OCI-LY7 (cell line): ENCODE results near the gene ASXL1. TPM values are rescaled to one million over a fixed set of nuclear protein-coding genes. Genes with fewer than 3 reads are reported as not detected.

Source experiments
- BruUV-seq: library from RNA; stranded (reverse); fragments of 400-500 nt; replicated peaks from 2 replicates; lab custom pipeline; 2021; lab: Mats Ljungman, UMichigan
- CTCF ChIA-PET: fragments of 300-600 bp; sonication (Branson Sonifier 250); formaldehyde crosslinking; loops from one replicate; lab custom pipeline; 2022; ENCODE audit warnings: antibody characterized with exemption; ENCODE audit not compliant: unreplicated experiment; lab: Charles Lee
- POLR2A ChIA-PET: fragments of 300-600 bp; sonication (Branson Sonifier 250); formaldehyde crosslinking; loops from one replicate; lab custom pipeline; 2022; ENCODE audit warnings: antibody characterized with exemption; lab: Charles Lee
- DNase-seq: peaks from one replicate; pipeline ENCODE4 v3.0.0-alpha.2; 2015; ENCODE audit warnings: low spot score
- H2AFZ ChIP-seq: fragments of 200-600 bp; sonication (generic), shearing (Covaris generic); 2 replicates; pipeline ENCODE4 v1.6.1; 2014; ENCODE audit warnings: mild to moderate bottlenecking, antibody characterized with exemption, low read length, moderate library complexity
- H3K27ac ChIP-seq: fragments of 200-600 bp; sonication (generic); 2 replicates; pipeline ENCODE4 v1.5.1; 2014; ENCODE audit warnings: mixed run types, low read depth, mild to moderate bottlenecking, moderate library complexity, low read length, inconsistent platforms; ENCODE audit not compliant: poor library complexity, severe bottlenecking
- H3K36me3 ChIP-seq: fragments of 200-600 bp; sonication (generic); 2 replicates; pipeline ENCODE4 v1.6.1; 2014; ENCODE audit warnings: mild to moderate bottlenecking, antibody characterized with exemption, low read length, moderate library complexity, mixed read lengths; ENCODE audit not compliant: insufficient read depth
- H3K4me1 ChIP-seq: fragments of 200-600 bp; sonication (generic); 2 replicates; pipeline ENCODE4 v1.5.1; 2014; ENCODE audit warnings: mild to moderate bottlenecking, low read length; ENCODE audit not compliant: insufficient read depth, poor library complexity, severe bottlenecking
- H3K4me2 ChIP-seq: fragments of 200-600 bp; sonication (generic); 2 replicates; pipeline ENCODE4 v1.6.1; 2014; ENCODE audit warnings: mild to moderate bottlenecking, low read length
- H3K4me3 ChIP-seq: fragments of 200-600 bp; sonication (generic); 2 replicates; pipeline ENCODE4 v1.5.1; 2014; ENCODE audit warnings: mild to moderate bottlenecking, low read depth, low read length; ENCODE audit not compliant: poor library complexity, severe bottlenecking
- H3K79me2 ChIP-seq: fragments of 200-600 bp; sonication (generic); 2 replicates; pipeline ENCODE4 v1.6.1; 2016; ENCODE audit warnings: low read depth, mild to moderate bottlenecking, low read length, moderate library complexity, mixed read lengths; ENCODE audit not compliant: insufficient read depth
- H3K9me2 ChIP-seq: fragments of 200-600 bp; sonication (generic); 2 replicates; pipeline ENCODE4 v1.6.1; 2016; ENCODE audit warnings: mild to moderate bottlenecking, low read length, mixed read lengths; ENCODE audit not compliant: insufficient read depth
- H3K9me3 ChIP-seq: fragments of 200-600 bp; sonication (generic); 2 replicates; pipeline ENCODE4 v1.6.1; 2014; ENCODE audit warnings: mild to moderate bottlenecking, mixed run types, low read length, mixed read lengths
- H4K20me1 ChIP-seq: fragments of 200-600 bp; sonication (generic); 2 replicates; pipeline ENCODE4 v1.6.1; 2014; ENCODE audit warnings: mild to moderate bottlenecking, antibody characterized with exemption, low read length, moderate library complexity, mixed read lengths; ENCODE audit not compliant: insufficient read depth
- CTCF ChIP-seq: fragments of 200-600 bp; sonication (generic); conservative IDR thresholded peaks from 2 replicates; pipeline ENCODE4 v1.5.1; 2014; ENCODE audit warnings: mild to moderate bottlenecking, antibody characterized with exemption, low read length, moderate library complexity, mixed read lengths
- EZH2phosphoT487 ChIP-seq: fragments of 200-600 bp; sonication (generic); IDR thresholded peaks from 2 replicates; pipeline ENCODE4 v1.6.1; 2018; ENCODE audit warnings: low read depth, borderline replicate concordance, mild to moderate bottlenecking, mixed run types, antibody characterized with exemption, low read length, moderate library complexity, mixed read lengths
- intact Hi-C: fragments of 100-400 bp; cut with micrococcal nuclease; formaldehyde crosslinking; loops from one replicate; pipeline ENCODE4 v1.10.0; 2022; ENCODE audit not compliant: unreplicated experiment
- total RNA-seq, 2 experiments: library from RNA; depleted of rRNA in 1 of 2; stranded (reverse); fragments of >200 nt in 1 of 2; shearing (Covaris generic) in 1 of 2; gene quantifications; 2 replicates each; pipeline ENCODE4 v1.2.3, GENCODE V29; 2014 to 2022

ASXL1 gene
- total RNA-seq, 2 experiments from 2014 or later = 84.7 to 122 TPM

- intact Hi-C loops = no loop called here
- peaks cover 36% of the 10 kb centered on the region for H3K36me3 ChIP-seq
- H3K4me3 ChIP-seq = no peak overlapping the region
- no peak overlapping the region for H3K27ac ChIP-seq
- no peaks in the 10 kb centered on the region for H3K9me2 ChIP-seq
- no peak for TF ChIP-seq EZH2phosphoT487
- no peak for TF ChIP-seq CTCF
- ChIA-PET CTCF (interaction anchor here (0.6 kb wide), 1 partner anchor 29 kb away, joined by 4 read pairs; no protein-coding TSS in a partner anchor), POLR2A (interaction anchor here (0.5 to 0.9 kb wide), 4 partner anchors 75 to 143 kb away, joined by 3 to 4 read pairs (median 4); no protein-coding TSS in a partner anchor)
- no TSS peak for BruUV-seq
- H2AFZ ChIP-seq = no peak overlapping the region
- no peaks in the 10 kb centered on the region for H3K4me1 ChIP-seq
- no peaks in the 10 kb centered on the region for H4K20me1 ChIP-seq
- H3K4me2 ChIP-seq = no peak overlapping the region
- peaks cover 11% of the 10 kb centered on the region; the same call in 1 of the 2 replicates for H3K9me3 ChIP-seq
- peaks cover 47% of the 10 kb centered on the region; the same call in 1 of the 2 replicates for H3K79me2 ChIP-seq
- DNase-seq = no peak
Observed at GRCh38 chr20:32421290-32421689, 63.2 kb downstream of the ASXL1 start.

- TF ChIP-seq CTCF (no peak), EZH2phosphoT487 (no peak)
- peaks cover 21% of the 10 kb centered on the region; the same call in 1 of the 2 replicates for H3K79me2 ChIP-seq
- peaks cover 11% of the 10 kb centered on the region; the same call in 1 of the 2 replicates for H3K9me3 ChIP-seq
- H3K4me3 ChIP-seq = no peak overlapping the region
- POLR2A ChIA-PET = no interaction called here
- BruUV-seq = no TSS peak
- intact Hi-C loops = no loop called here
- no peaks in the 10 kb centered on the region for H3K9me2 ChIP-seq
- H2AFZ ChIP-seq = no peak overlapping the region
- no peaks in the 10 kb centered on the region for H3K4me1 ChIP-seq
- no peak overlapping the region for H3K4me2 ChIP-seq
- no peaks in the 10 kb centered on the region for H4K20me1 ChIP-seq
- peaks cover 90% of the 10 kb centered on the region for H3K36me3 ChIP-seq
- no peak for DNase-seq
- CTCF ChIA-PET = no interaction called here
- H3K27ac ChIP-seq = no peak overlapping the region
Observed at GRCh38 chr20:32427996-32428395, 69.9 kb downstream of the ASXL1 start.

- TF ChIP-seq EZH2phosphoT487 = no peak
- no peak for TF ChIP-seq CTCF
- H3K4me1 ChIP-seq = no peaks in the 10 kb centered on the region
- no peak overlapping the region for H2AFZ ChIP-seq
- H3K9me2 ChIP-seq = no peaks in the 10 kb centered on the region
- H3K4me3 ChIP-seq = no peak overlapping the region
- H3K36me3 ChIP-seq = peaks cover 93% of the 10 kb centered on the region
- H3K27ac ChIP-seq = no peak overlapping the region
- no TSS peak for BruUV-seq
- H4K20me1 ChIP-seq = no peaks in the 10 kb centered on the region
- no peak for DNase-seq
- CTCF ChIA-PET = no interaction called here
- H3K9me3 ChIP-seq = peaks cover 11% of the 10 kb centered on the region; the same call in 1 of the 2 replicates
- intact Hi-C loops = no loop called here
- H3K4me2 ChIP-seq = no peak overlapping the region
- peaks cover 16% of the 10 kb centered on the region; the same call in 1 of the 2 replicates for H3K79me2 ChIP-seq
- POLR2A ChIA-PET = interaction anchor here (0.6 kb wide), 1 partner anchor 109 kb away, joined by 3 read pairs; no protein-coding TSS in a partner anchor
Observed at GRCh38 chr20:32429343-32429742, 71.2 kb downstream of the ASXL1 start.
